Measurements from ENCODE around the gene IL16. TPM values are rescaled to one million over a fixed set of nuclear protein-coding genes. Genes with fewer than 3 reads are reported as not detected.

IL16 gene
- polyA plus RNA-seq, 1 donor from 2014 or later = not detected

- H3K27me3 ChIP-seq (ENCODE audit: insufficient read depth, low read depth, low read length) = no peaks in the 10 kb centered on the region
- H3F3A ChIP-seq (ENCODE audit: insufficient read depth, low read length, poor library complexity, severe bottlenecking) = no peaks in the 10 kb centered on the region
- H3K9ac ChIP-seq (ENCODE audit: low read length) = no peak overlapping the region
- no peak overlapping the region for H3K4me3 ChIP-seq (ENCODE audit: low read length)
- H3K9me2 ChIP-seq (ENCODE audit: insufficient read depth, low read length) = no peaks in the 10 kb centered on the region
- H3K79me2 ChIP-seq (replicated peaks; ENCODE audit: insufficient read depth, low read length) = no peaks in the 10 kb centered on the region
- H2AFZ ChIP-seq (ENCODE audit: low read depth, low read length) = no peak overlapping the region
- H3K4me2 ChIP-seq (ENCODE audit: low read length) = no peak overlapping the region
- H3K9me3 ChIP-seq (ENCODE audit: low read length) = no peaks in the 10 kb centered on the region
- H4K20me1 ChIP-seq (ENCODE audit: insufficient read depth) = no peaks in the 10 kb centered on the region
- no peak overlapping the region for H3K27ac ChIP-seq (ENCODE audit: low read length)
- H3K36me3 ChIP-seq (ENCODE audit: insufficient read depth, low read length) = no peaks in the 10 kb centered on the region
- TF ChIP-seq TAF1 (IDR thresholded peaks at IDR 0.05; ENCODE audit: low read depth) (no peak), POLR2AphosphoS5 (IDR thresholded peaks at IDR 0.05) (no peak), EP300 (conservative IDR thresholded peaks at IDR 0.05; ENCODE audit: poor library complexity, severe bottlenecking) (no peak), MXI1 (conservative IDR thresholded peaks at IDR 0.05; ENCODE audit: poor library complexity, severe bottlenecking) (no peak), EZH2 (IDR thresholded peaks at IDR 0.05; ENCODE audit: borderline replicate concordance, insufficient read depth, low read length, poor library complexity, severe bottlenecking) (no peak), RAD21 (conservative IDR thresholded peaks at IDR 0.05) (no peak), SMC3 (conservative IDR thresholded peaks at IDR 0.05; ENCODE audit: poor library complexity) (no peak), REST (IDR thresholded peaks at IDR 0.05; ENCODE audit: borderline replicate concordance) (no peak)
These were observed 142.6 kb downstream of the IL16 start for GRCh38 chr15:81339321-81339720.

- no peaks in the 10 kb centered on the region for H4K20me1 ChIP-seq (ENCODE audit: insufficient read depth)
- no peaks in the 10 kb centered on the region for H3K36me3 ChIP-seq (ENCODE audit: insufficient read depth, low read length)
- H3K9me2 ChIP-seq (ENCODE audit: insufficient read depth, low read length) = no peaks in the 10 kb centered on the region
- H3K27ac ChIP-seq (ENCODE audit: low read length) = no peak overlapping the region
- H3K9ac ChIP-seq (ENCODE audit: low read length) = no peak overlapping the region
- no peaks in the 10 kb centered on the region for H3K79me2 ChIP-seq (replicated peaks; ENCODE audit: insufficient read depth, low read length)
- H3K4me3 ChIP-seq (ENCODE audit: low read length) = no peak overlapping the region
- H3K27me3 ChIP-seq (ENCODE audit: insufficient read depth, low read depth, low read length) = no peaks in the 10 kb centered on the region
- H2AFZ ChIP-seq (ENCODE audit: low read depth, low read length) = no peak overlapping the region
- no peak for TF ChIP-seq REST (IDR thresholded peaks at IDR 0.05; ENCODE audit: borderline replicate concordance)
- no peak for TF ChIP-seq SMC3 (conservative IDR thresholded peaks at IDR 0.05; ENCODE audit: poor library complexity)
- no peak for TF ChIP-seq EP300 (conservative IDR thresholded peaks at IDR 0.05; ENCODE audit: poor library complexity, severe bottlenecking)
- TF ChIP-seq RAD21 (conservative IDR thresholded peaks at IDR 0.05) = no peak
- TF ChIP-seq TAF1 (IDR thresholded peaks at IDR 0.05; ENCODE audit: low read depth) = no peak
- H3K9me3 ChIP-seq (ENCODE audit: low read length) = no peaks in the 10 kb centered on the region
- H3F3A ChIP-seq (ENCODE audit: insufficient read depth, low read length, poor library complexity, severe bottlenecking) = no peaks in the 10 kb centered on the region
- no peak overlapping the region for H3K4me2 ChIP-seq (ENCODE audit: low read length)
These were observed 143.2 kb downstream of the IL16 start for GRCh38 chr15:81339851-81340250.

Data from neural cell (in vitro differentiated cells).